GM19395 (cell line): ENCODE data around the gene CEP250.
"Not testable (repeated sequence)": the region's sequence is repeated elsewhere in the genome, so short reads cannot be mapped to it uniquely, and the experiment has no call there.

Experiments
- ATAC-seq: cut with Tn5 transposase; IDR thresholded peaks from one replicate; pipeline ENCODE4 v1.9.1; 2021; ENCODE audit warnings: mild to moderate bottlenecking, moderate library complexity; ENCODE audit not compliant: unreplicated experiment

CEP250 gene

GRCh38 chr20:35517125-35517524, 61.7 kb downstream of the CEP250 start:
- ATAC-seq = no peak

DNA sequence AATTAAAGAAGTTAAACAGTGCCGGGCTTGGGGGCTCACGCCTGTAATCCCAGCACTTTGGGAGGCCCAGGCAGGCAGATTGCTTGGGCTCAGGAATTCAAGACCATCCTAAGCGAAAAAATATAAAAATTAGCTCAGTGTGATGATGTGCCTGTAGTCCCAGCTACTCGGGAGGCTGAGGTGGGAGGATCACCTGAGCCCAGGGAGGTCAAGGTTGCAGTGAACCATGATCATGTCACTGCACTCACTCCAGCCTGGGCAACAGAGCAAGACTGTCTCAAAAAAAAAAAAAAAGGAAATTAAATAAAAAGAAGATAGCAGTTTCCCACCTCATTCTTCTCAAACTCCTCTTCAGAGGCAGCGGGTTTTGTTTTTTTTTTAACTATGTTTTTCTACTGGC, 62.4 kb downstream of the CEP250 start:
- ATAC-seq = not testable (repeated sequence)

DNA sequence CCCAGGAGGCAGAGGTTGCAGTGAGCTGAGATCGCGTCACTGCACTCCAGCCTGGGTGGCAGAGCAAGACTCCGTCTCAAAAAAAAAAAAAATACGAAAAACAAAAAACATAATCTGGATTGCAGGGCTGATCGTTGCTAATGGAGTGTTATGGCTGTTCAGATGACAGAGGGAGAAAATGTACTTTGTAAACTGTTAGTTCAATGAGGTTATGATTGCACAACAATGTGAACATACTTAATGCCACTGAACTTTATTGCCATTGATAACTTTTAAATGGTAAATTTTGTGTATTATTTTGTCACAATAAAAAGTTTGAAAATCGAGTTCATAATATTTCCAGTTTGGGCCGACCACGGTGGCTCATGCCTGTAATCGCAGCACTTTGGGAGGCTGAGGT, 63.6 kb downstream of the CEP250 start:
- ATAC-seq = no peak

- no peak for ATAC-seq
These were observed 68.0 kb downstream of the CEP250 start for GRCh38 chr20:35523298-35523888.

DNA sequence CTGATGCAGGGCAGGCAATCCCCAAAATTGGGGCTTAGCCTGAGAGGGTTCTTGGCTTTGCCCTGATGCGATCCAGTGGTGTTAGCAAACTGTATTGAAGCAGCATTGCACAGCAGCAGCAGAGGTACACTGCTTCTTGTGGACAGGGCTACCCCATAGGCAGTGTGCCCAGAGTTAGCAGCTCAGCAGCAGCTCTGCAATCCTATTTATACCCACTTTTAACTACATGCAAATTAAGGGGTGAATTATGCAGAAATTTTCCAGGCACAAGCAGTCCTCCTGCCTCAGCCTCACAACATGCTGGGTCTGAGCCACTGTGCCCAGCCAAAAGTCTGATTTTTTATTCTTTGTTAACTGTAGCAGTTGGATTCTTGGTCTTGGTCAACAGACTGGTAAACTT, 70.2 kb downstream of the CEP250 start:
- no peak for ATAC-seq

DNA sequence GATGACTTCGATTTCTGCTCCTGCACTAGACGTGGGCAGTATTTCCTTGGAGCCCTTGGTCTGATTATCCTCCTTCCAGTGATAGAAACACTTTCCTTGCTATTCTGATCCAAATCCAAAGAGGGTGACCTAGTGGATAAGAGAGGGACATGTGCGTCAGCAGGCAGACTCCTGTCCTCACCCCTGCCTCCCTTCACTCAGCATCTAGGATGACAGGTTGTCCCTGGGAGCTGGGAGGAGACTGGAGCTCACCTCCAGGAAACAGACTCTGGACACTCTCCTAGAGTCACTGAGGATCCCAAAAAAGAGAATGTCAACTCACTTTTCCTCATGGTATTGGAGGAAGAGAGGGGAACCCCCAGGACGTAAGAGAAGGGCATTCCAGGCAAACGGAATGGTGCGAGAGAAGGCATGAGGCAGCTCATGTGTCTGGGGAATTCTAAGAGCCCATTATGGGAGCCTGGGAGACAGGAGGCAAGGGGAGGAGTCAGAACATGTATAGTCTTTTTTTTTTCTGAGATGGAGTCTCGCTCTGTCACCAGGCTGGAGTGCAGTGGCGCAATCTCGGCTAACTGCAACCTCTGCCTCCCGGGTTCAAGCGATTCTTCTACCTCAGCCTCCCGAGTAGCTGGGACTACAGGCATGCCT, 71.8 kb downstream of the CEP250 start:
- no peak for ATAC-seq

DNA sequence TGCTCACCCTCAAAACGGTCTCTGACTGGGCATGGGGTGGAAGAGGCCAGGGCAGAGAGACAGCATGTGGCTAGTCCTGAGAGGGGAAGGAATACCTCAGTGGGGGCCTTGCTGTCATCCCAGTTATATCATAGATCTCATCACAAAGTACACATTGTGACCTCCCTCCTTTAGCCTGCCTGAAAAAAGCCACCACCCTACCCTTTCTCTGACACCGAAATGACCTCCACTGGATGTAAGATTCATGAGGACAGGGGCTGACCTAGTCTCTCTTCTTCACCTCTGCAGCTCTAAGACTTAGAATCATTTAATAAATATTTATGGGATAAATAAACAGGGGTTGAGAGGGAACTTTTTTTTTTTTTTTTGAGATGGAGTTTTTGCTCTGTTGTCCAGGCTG, 74.2 kb downstream of the CEP250 start, which contains the start of gene C20orf173:
Gene C20orf173 (minus strand): TSS at position 101 of the 400 bp plus-strand sequence. CDS start 279 bp downstream, outside the sequence.
- no peak for ATAC-seq

- ATAC-seq = no peak
These were observed 84.4 kb downstream of the CEP250 start for GRCh38 chr20:35539756-35540212.

DNA sequence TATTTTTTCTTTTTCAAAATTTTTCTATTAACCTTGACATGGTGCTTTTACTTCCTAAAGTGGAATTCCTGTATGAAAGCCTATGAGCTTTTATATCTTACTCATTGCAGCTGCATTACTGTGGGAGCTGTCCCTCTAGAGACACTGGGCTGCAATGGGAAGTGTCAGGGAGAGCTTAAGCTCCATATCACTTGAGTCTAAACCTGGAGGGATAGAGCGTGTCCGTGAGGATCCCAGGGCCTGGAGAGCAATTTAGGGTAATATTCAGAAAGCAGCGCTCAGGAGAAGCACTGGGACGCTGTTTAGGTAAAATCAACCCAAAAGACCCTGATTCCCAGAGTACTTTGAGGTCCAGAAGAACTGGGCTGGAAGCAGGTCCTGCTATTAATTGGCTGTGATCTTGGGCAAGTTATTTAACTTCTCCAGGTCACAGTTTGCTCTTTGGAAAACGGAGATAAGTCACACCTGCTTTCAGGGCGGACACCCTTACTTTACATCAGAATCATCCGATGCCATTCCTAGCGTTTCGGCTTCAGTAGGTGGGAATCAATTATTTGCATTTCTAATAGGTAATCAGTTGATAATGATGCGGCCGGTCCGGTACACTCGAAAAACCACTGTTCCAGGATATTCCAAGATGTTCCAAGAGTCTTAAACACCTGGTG, 85.9 kb downstream of the CEP250 start:
- no peak for ATAC-seq

DNA sequence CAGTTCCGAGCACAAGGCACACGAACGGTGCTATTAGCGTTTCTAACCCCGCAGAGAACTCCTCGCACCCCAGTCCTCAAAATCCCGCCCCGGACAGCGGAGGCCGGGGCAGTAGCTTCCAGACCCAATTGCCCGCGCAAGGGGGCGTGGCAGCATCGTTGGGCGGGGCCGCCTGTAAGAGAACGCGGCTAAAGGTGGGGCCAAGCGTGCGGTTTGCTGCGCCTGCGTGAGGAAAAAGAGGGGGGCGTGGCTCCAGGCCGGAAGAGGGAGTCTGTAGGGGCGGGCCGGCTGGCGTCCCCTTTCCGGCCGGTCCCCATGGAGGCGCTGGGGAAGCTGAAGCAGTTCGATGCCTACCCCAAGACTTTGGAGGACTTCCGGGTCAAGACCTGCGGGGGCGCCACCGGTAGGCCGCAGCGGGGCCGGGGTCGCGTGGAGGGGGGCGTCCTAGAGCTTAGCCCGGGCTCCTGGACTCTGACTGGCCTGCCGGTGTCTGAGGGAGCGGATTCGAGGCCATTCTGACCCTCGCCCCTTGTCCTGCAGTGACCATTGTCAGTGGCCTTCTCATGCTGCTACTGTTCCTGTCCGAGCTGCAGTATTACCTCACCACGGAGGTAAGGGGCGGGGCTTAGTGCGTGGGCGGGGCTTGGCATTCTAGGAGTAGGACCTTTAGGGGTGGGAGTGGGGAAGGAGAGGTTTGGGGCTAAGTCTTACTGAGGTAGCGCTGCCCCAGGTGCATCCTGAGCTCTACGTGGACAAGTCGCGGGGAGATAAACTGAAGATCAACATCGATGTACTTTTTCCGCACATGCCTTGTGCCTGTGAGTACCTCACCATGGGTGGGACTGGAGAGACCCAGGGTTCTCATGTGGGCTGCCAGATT, 86.6 kb downstream of the CEP250 start, which contains the start of gene ERGIC3:
Gene ERGIC3 (plus strand): TSS at position 296 of the 880 bp plus-strand sequence. CDS start 20 bp downstream, at position 316.
- peak; percentile 96 for ATAC-seq

DNA sequence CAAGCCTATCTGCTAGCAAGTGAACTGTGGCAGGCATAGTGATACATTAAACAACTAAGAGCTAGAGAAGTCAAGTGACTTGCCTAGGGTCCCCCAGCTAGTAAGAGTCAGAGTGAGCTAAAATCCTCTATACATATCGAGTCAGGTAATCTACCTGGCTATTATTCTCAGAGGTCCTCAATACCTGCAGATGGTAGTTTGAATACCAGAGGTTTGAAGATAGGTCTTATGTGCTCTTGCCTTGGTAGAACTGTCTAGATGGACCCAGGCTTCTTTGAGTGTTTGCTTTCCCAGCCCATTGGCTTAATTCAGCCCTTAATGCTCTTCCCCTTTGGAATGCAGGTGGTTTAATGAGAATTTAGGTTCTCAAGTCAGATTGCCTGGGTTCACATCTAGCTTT, 87.6 kb downstream of the CEP250 start:
- no peak for ATAC-seq

DNA sequence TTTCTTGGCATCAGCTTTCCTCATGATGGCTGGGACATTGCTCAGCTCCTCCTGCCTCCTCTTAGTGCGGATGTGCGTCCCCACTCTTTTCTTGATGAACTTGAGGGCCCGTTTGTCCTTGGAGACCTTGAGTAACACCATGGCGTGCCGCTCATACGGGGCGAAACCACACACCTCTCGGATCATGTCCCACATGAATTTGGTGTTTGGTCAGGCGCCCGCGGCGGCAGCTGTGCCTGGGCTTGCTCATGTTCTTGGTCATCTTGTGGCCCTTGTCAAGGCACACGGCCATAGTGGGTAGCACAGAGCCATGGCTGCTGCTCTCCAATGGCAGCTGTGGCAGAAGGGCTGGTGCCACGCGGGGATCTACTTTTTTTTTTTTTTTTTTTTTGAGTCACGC, 89.0 kb downstream of the CEP250 start:
- no peak for ATAC-seq

DNA sequence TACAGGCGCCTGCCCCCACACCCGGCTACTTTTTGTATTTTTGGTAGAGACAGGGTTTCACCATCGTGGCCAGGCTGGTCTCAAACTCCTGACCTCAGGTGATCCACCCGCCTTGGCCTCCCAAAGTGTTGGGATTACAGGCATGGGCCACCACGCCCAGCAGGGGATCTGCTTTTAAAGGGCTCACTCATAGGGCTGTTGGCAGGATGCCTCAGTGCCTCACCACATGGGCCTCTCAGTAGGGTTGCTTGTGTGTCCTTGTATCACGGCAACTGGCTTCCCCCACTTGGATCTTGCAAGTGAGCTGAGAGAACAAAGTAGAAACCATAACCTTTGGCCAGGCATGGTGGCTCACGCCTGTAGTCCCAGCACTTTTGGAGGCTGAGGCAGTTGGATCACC, 89.5 kb downstream of the CEP250 start:
- ATAC-seq = not testable (repeated sequence)

DNA sequence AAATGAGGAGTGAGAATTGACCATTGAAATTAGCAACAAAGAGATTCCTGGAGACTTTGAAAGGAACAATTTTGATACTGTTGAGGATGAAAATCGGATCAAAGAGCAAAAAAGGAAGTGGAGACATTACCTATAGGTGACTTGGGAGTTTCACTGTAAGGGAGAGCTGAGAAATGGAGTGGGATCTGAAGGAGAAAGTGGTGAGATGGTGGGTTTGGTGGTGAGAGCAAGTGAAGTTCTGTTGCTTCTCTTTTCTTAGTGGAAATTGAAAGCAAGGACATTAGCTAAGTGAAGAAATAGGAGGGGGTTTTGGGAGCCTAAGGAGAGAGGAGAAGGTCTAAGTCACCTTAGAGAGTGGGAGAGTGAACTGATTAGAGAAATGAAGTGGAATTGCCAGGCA, 90.7 kb downstream of the CEP250 start:
- no peak for ATAC-seq

DNA sequence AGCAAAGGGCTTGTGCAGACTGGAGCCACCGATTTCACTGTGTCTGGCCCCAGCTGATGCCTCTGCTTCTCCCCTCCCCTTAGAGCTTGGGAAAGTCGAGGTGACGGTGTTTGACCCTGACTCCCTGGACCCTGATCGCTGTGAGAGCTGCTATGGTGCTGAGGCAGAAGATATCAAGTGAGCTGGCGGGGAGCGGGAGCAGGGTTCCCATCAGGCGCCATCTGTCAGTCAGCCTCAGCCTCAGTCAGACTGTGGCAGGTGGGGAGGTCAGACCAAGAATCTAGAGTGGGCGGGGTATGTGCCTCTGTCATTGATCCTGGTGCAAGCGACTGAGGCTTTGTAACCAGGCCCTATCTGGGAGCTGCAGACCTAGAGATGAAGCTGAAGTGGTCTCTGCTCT, 91.9 kb downstream of the CEP250 start:
- no peak for ATAC-seq

- ATAC-seq = no peak
These were observed 96.1 kb downstream of the CEP250 start for GRCh38 chr20:35551503-35551902.

GRCh38 chr20:35552914-35553313, 97.5 kb downstream of the CEP250 start:
- no peak for ATAC-seq

- not testable (repeated sequence) for ATAC-seq
These were observed 100.1 kb downstream of the CEP250 start for GRCh38 chr20:35555461-35555860.

DNA sequence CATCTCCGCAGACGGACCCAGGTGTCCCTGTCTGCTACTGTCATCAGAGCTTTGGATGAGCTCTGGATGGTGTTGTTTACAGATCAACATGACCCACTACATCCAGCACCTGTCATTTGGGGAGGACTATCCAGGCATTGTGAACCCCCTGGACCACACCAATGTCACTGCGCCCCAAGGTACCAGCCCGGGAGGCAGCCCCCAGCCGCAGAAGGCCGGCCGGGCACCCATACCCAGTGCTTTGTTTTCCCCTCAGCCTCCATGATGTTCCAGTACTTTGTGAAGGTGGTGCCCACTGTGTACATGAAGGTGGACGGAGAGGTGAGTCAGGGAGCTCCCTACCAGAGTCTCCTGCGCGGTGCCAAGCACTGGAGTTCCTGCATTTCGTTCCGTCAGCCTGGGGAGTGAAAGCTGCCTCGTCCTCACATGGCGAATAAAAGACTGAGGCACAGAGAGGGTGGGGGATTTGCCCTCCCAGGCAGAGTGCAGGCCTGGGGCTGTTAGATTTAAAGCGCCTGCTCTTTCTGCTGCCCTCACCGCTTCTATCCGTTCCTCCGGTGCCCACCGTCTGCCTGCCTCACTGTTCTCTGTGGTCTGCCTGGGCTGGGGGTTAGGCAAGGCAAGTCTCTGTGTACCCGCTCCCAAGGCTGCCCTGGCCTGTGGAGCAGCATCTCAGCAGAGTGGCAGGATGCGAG, 100.7 kb downstream of the CEP250 start:
- no peak for ATAC-seq

- ATAC-seq = no peak
These were observed 101.5 kb downstream of the CEP250 start for GRCh38 chr20:35556871-35557270.
